HAP-1 (cell line): ENCODE results near the gene UGT1A10.
"Not testable (repeated sequence)": the region's sequence is repeated elsewhere in the genome, so short reads cannot be mapped to it uniquely, and the experiment has no call there.

Experiments
- DNase-seq, 2 experiments: peaks; one replicate each; pipeline ENCODE4 v3.0.0-alpha.2; 2016 to 2020; ENCODE audit warnings: low spot score in 2 of 2
- H3K27me3 ChIP-seq: fragments of 250-450 bp; sonication (Bioruptor Pico); 2 replicates; pipeline ENCODE4 v1.5.1; 2020; ENCODE audit warnings: low read depth, mild to moderate bottlenecking, moderate library complexity
- H3K36me3 ChIP-seq: fragments of 250-450 bp; sonication (Bioruptor Pico); replicated peaks from 2 replicates; pipeline ENCODE4 v1.5.1; 2020; ENCODE audit warnings: mild to moderate bottlenecking
- H3K4me1 ChIP-seq: fragments of 250-450 bp; sonication (Bioruptor Pico); 2 replicates; pipeline ENCODE4 v1.5.1; 2020; ENCODE audit warnings: mild to moderate bottlenecking
- H3K4me3 ChIP-seq: fragments of 250-450 bp; sonication (Bioruptor Pico); 2 replicates; pipeline ENCODE4 v1.5.1; 2020; ENCODE audit warnings: mild to moderate bottlenecking, moderate library complexity
- H3K9me3 ChIP-seq: fragments of 250-450 bp; sonication (Bioruptor Pico); 2 replicates; pipeline ENCODE4 v1.5.1; 2020; ENCODE audit warnings: mild to moderate bottlenecking, moderate library complexity
- in situ Hi-C: fragments of 300-500 bp; cut with MboI; formaldehyde crosslinking; loops from 3 replicates; pipeline ENCODE4 v1.14.3; 2020; ENCODE audit warnings: low sequenced_read_pairs, inconsistent platforms, mixed read lengths

The UGT1A10 gene

GRCh38 chr2:233690444-233690843, 54.2 kb downstream of the UGT1A10 start:
- Histone ChIP-seq H3K9me3 (peaks cover 6% of the 10 kb centered on the region), H3K27me3 (no peaks in the 10 kb centered on the region), H3K4me1 (peaks cover 20% of the 10 kb centered on the region), H3K36me3 (no peaks in the 10 kb centered on the region), H3K4me3 (no peak overlapping the region)
- in situ Hi-C loops = loop anchor here (10.0 kb wide), 1 partner anchor 126 kb away; the partner anchor contains the start of gene USP40
- no peak for DNase-seq

- Histone ChIP-seq H3K9me3 (peaks cover 6% of the 10 kb centered on the region), H3K36me3 (no peaks in the 10 kb centered on the region), H3K27me3 (no peaks in the 10 kb centered on the region), H3K4me3 (no peak overlapping the region), H3K4me1 (peaks cover 20% of the 10 kb centered on the region)
- in situ Hi-C loops = loop anchor here (10.0 kb wide), 1 partner anchor 127 kb away; the partner anchor contains the start of gene USP40
- peak; percentile 84 to 97 for DNase-seq
Measured at GRCh38 chr2:233691443-233692433, 55.5 kb downstream of the UGT1A10 start.

- no peaks in the 10 kb centered on the region for H3K36me3 ChIP-seq
- H3K4me1 ChIP-seq = peaks cover 20% of the 10 kb centered on the region
- peaks cover 6% of the 10 kb centered on the region for H3K9me3 ChIP-seq
- DNase-seq = no peak
- H3K4me3 ChIP-seq = no peak within 1 kb of the TSS
- in situ Hi-C loops = loop anchor here (10.0 kb wide), 1 partner anchor 128 kb away; the partner anchor contains the start of gene USP40
- H3K27me3 ChIP-seq = no peaks in the 10 kb centered on the region
Measured at GRCh38 chr2:233692648-233693047, 56.4 kb downstream of the UGT1A10 start, which contains the start of gene UGT1A6. Gene UGT1A6 (plus strand): TSS chr2:233692890. CDS start chr2:233693005, 115 bp downstream.

DNA sequence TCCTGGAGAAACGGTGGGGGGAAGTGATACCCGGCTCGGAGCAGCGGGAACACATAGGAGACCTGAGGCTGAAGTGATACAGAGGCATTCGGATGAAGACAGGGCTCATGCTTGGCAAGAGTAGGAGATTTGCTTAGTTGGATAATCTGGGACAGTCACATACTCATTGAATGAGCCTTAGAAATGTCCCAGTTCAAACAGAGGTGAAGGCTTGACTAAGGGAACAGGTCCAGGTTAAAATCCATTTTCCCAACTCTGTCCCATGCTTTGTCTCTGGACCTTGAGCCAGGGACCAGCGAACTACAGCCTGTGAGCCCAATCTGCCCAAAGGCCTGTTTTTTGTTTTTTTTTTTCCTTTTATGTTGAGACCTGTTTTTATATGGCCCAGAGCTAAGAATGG, 57.7 kb downstream of the UGT1A10 start:
- in situ Hi-C loops = loop anchor here (10.0 kb wide), 1 partner anchor 129 kb away; the partner anchor contains the start of gene USP40
- DNase-seq = no peak
- H3K27me3 ChIP-seq = no peaks in the 10 kb centered on the region
- no peak overlapping the region for H3K4me3 ChIP-seq
- H3K36me3 ChIP-seq = no peaks in the 10 kb centered on the region
- H3K4me1 ChIP-seq = peaks cover 29% of the 10 kb centered on the region
- H3K9me3 ChIP-seq = peaks cover 6% of the 10 kb centered on the region

DNA sequence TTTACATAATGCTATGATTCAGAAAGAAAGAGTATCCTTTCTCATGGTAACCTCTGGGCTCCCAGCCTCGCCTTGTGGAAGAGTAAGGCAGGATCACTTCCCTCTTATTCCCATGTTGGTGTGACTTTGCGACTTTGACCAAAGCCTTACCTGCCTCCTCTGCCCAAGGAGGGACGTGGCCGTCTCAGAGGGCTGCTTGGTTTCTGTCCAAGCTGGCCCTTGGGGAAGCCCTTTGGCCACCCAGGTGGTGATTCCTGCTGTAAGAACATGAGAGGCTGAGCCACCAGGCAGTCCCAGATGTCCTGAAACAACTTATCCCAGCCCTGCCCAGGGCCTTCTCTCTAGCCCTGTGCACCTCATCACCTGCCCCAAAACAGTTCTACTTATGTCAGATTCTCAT, 62.5 kb downstream of the UGT1A10 start:
- Histone ChIP-seq H3K9me3 (no peaks in the 10 kb centered on the region), H3K27me3 (no peaks in the 10 kb centered on the region), H3K4me3 (no peak overlapping the region), H3K4me1 (peaks cover 36% of the 10 kb centered on the region), H3K36me3 (no peaks in the 10 kb centered on the region)
- in situ Hi-C loops = loop anchor here (10.0 kb wide), 1 partner anchor 134 kb away; the partner anchor contains the start of gene USP40
- no peak for DNase-seq

DNA sequence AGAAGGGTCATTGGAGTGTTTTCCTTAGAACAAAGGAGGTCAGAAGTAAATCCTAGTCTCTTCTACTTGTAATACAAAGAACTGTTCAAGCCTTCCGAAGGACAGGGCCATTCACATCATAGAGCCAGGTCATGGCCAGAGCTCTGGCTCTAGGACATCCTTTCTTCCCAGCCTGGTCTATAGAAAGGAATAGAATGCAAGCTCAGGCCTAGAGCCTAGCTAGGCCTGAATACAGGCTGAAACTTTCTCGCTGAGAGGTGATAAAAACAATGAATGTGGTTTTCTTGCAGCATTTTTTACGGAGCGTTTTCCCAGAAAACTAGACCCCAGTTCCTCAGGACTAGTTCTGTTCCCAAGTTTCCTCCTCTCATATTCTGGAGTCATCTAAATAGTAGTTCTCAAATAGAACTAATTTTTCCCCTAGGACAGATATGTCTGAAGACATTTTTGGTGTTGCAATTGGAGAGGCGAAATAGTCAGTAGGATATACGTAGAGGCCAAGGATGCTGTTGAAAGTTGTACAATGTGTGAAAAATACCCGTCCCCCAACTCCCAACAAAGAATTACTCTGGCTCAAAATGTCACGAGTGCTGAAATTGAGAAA, 63.3 kb downstream of the UGT1A10 start:
- Histone ChIP-seq H3K27me3 (no peaks in the 10 kb centered on the region), H3K4me1 (peaks cover 35% of the 10 kb centered on the region), H3K9me3 (no peaks in the 10 kb centered on the region), H3K4me3 (no peak overlapping the region), H3K36me3 (no peaks in the 10 kb centered on the region)
- in situ Hi-C loops = loop anchor here (10.0 kb wide), 1 partner anchor 135 kb away; the partner anchor contains the start of gene USP40
- no peak for DNase-seq

DNA sequence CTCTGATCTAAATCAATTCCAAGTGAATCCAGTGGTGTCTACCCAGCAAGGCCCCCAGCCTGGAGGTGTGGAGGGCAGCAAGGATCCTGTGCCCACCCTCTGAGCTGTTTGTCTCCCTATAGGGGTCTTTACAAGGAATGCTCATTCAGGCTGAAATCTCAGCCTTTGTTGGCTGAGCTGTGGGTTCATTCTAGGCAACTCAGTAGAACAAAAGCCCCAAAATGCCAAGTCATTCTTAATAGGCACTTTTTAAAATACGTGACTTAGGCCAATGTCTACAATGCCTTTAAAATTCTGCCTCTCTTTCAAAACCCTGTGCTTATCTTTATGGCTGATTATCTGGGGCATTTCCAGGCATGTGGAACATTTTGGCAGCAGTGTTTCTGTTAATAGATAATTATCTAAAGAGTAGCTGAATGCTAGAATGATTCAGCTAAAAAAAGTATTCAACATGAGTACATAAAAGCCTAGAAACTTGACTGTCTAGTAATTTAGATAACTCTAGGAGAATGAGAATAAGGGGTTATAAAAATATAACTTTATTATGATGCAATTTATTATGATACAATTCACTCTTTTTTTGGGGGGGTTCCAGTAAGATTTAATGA, 63.9 kb downstream of the UGT1A10 start:
- in situ Hi-C loops = no loop called here
- DNase-seq = peak; percentile 73 to 95

DNA sequence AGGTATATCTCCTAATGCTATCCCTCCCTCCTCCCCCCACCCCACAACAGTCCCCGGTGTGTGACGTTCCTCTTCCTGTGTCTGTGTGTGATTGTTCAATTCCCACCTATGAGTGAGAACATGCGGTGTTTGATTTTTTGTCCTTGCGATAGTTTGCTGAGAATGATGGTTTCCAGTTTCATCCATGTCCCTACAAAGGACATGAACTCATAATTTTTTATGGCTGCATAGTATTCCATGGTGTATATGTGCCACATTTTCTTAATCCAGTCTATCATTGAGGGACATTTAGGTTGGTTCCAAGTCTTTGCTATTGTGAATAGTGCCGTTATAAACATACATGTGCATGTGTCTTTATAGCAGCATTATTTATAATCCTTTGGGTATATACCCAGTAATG, 64.6 kb downstream of the UGT1A10 start:
- peaks cover 33% of the 10 kb centered on the region for H3K4me1 ChIP-seq
- H3K36me3 ChIP-seq, H3K27me3 ChIP-seq, DNase-seq, H3K4me3 ChIP-seq, in situ Hi-C loops, H3K9me3 ChIP-seq: not testable (repeated sequence)

More for the DNA sequence above, 63.9 kb downstream of the UGT1A10 start:
- Histone ChIP-seq H3K36me3 (no peaks in the 10 kb centered on the region), H3K4me1 (peaks cover 33% of the 10 kb centered on the region), H3K27me3 (no peaks in the 10 kb centered on the region), H3K4me3 (no peak overlapping the region), H3K9me3 (no peaks in the 10 kb centered on the region)

- Histone ChIP-seq H3K4me1 (peaks cover 33% of the 10 kb centered on the region), H3K9me3 (no peaks in the 10 kb centered on the region), H3K4me3 (no peak overlapping the region), H3K27me3 (no peaks in the 10 kb centered on the region), H3K36me3 (no peaks in the 10 kb centered on the region)
- in situ Hi-C loops = no loop called here
- no peak for DNase-seq
Measured at GRCh38 chr2:233702238-233702637, 66.0 kb downstream of the UGT1A10 start.

DNA sequence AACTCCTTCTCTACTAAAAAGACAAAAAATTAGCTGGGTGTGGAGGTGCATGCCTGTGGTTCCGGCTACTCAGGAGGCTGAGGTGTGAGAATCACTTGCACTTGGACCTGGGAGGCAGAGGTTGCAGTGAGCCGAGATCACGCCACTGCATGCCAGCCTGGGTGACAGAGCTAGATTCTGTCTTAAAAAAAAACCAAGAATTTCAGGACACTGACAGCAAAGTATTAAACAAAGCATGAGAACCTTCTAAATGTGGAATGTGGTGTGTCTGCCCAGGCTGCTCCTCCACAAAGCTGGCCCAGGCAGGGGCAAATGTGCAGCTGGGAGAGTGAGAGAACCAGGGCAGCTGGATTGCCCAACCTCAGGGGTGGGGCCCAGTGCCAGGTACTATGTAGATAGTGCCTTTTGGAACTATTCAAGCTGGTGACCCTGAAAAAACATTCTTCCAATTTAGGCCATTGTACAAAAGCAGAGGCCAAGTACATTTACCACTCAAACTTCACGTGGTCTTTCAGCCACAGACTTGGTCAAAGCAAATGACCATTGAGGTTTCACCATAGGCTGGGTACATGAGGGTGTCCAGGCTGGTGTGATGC, 69.8 kb downstream of the UGT1A10 start:
- Histone ChIP-seq H3K4me1 (peaks cover 25% of the 10 kb centered on the region), H3K36me3 (no peaks in the 10 kb centered on the region), H3K27me3 (no peaks in the 10 kb centered on the region), H3K4me3 (no peak overlapping the region), H3K9me3 (no peaks in the 10 kb centered on the region)
- in situ Hi-C loops = no loop called here
- DNase-seq = no peak

DNA sequence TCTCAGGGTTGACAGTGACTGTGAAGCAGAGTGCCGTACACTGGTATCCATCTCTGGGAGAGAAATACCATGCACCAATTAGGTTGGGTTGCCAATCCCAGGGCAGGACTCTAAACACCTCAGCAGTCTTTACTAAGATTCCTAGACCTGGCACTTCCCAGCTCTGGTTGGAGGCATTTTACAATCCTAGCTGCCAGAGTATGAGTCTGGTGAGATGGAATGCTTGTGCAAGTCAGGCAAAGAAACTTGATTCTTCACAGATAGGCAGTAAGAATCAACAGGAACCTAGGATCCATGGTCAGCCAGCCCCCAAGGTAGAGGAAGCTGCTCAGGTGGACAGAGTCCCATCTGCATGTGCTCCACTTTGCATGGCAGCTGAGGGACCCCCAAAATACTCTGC, 70.5 kb downstream of the UGT1A10 start:
- Histone ChIP-seq H3K27me3 (no peaks in the 10 kb centered on the region), H3K4me1 (peaks cover 30% of the 10 kb centered on the region), H3K4me3 (no peak overlapping the region), H3K36me3 (no peaks in the 10 kb centered on the region), H3K9me3 (no peaks in the 10 kb centered on the region)
- DNase-seq = no peak
- in situ Hi-C loops = no loop called here

DNA sequence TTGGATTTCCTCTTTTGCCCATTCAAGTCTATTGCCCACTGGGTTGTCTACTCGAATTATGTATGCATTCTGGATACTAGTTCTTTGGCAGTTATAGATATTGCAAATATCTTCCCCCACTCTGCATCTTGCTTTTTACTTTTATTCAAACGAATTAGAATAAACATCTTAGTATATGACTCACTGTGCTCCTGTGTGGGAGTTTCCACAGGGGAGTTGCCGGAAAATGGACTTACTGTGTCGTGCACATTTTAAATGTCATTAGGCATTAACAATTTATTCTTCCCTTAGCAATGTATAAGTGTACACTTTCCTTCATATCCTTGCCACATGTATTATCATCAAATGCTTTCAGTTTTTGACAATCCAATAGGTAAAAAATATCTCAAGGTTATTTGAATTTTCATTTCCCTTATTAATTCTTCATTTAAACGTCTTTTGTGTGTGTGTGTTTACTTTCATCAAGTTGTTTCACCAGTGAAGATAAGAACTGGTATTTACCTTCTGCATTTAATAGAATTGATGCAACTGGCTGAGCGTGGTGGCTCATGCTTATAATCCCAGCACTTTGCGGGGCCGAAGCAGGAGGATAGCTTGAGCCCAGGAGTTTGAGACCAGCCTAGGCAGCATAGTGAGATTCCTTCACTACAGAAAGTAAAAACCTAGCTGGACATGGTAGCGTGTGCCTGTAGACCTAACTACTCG, 71.8 kb downstream of the UGT1A10 start:
- H3K4me3 ChIP-seq = no peak overlapping the region
- H3K36me3 ChIP-seq = no peaks in the 10 kb centered on the region
- H3K9me3 ChIP-seq = no peaks in the 10 kb centered on the region
- no peaks in the 10 kb centered on the region for H3K27me3 ChIP-seq
- no peak for DNase-seq
- H3K4me1 ChIP-seq = peaks cover 23% of the 10 kb centered on the region
- in situ Hi-C loops = no loop called here

- no peak for DNase-seq
- H3K4me1 ChIP-seq = peaks cover 23% of the 10 kb centered on the region
- in situ Hi-C loops = no loop called here
- H3K4me3 ChIP-seq = no peak overlapping the region
- H3K9me3 ChIP-seq = no peaks in the 10 kb centered on the region
- no peaks in the 10 kb centered on the region for H3K36me3 ChIP-seq
- H3K27me3 ChIP-seq = no peaks in the 10 kb centered on the region
Measured at GRCh38 chr2:233708942-233709341, 72.7 kb downstream of the UGT1A10 start.
